B cell (primary cell): Measurements from ENCODE around the gene TBX10.

Experiments
- EZH2 ChIP-seq: IDR thresholded peaks from 2 replicates; pipeline ENCODE4 v1.6.1; 2012; ENCODE audit warnings: borderline replicate concordance, low read depth, mild to moderate bottlenecking, moderate library complexity, low read length; ENCODE audit not compliant: insufficient read depth, poor library complexity, severe bottlenecking
- TF ChIP-seq, protein P1 (sequence below): fragments of 200-600 bp; IDR thresholded peaks from one replicate; pipeline ENCODE4 v1.8.0; 2022; ENCODE audit warnings: antibody characterized with exemption, mild to moderate bottlenecking

DNA sequence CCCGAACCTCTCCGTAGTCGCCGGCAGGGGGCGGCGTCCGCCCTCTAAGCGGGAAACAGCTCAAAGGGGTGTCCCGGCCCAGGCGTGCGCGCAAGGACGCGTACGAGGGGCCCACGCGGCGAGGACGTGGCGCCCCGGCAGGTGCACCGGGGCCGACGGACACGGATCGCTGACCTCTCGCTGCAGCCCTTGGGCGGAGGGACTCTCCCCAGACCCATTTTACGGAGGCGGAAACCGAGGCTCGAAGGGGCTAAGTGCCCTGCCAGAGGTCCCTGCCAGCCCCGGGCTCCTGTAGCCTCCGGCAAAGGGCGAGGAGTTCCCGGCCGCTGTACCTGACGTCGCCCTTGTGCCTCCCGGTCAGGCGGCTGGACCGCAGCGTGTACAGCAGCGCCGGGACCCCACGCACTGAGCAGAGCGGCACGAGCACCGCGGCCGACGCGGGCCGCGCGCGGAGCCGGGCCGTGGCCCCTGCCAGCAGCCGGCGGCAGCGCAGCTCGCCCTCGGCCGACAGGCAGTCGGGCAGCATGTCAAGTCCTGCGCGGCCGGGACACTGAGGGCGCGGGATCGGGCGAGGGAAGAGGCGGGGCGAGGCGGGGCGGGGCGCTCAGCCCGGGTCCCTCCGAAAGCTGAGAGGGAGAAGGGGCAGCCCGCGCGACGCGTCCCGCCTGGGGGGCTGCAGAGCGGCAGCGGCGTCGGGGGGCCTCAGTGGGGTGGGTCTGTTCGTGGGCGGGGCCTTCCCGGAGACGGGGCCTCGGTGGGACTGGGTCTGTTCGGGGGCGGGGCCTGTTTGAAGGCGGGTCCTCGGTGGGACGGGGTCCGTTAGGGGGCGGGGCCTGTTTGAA is 10.0 kb downstream of the TBX10 start, which contains the start of gene NUDT8:
- TF ChIP-seq, protein P1, sequence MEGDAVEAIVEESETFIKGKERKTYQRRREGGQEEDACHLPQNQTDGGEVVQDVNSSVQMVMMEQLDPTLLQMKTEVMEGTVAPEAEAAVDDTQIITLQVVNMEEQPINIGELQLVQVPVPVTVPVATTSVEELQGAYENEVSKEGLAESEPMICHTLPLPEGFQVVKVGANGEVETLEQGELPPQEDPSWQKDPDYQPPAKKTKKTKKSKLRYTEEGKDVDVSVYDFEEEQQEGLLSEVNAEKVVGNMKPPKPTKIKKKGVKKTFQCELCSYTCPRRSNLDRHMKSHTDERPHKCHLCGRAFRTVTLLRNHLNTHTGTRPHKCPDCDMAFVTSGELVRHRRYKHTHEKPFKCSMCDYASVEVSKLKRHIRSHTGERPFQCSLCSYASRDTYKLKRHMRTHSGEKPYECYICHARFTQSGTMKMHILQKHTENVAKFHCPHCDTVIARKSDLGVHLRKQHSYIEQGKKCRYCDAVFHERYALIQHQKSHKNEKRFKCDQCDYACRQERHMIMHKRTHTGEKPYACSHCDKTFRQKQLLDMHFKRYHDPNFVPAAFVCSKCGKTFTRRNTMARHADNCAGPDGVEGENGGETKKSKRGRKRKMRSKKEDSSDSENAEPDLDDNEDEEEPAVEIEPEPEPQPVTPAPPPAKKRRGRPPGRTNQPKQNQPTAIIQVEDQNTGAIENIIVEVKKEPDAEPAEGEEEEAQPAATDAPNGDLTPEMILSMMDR = peak; percentile 91
- TF ChIP-seq EZH2 = no peak
